ENCODE results near the gene LUC7L. TPM values are rescaled to one million over a fixed set of nuclear protein-coding genes. Genes with fewer than 3 reads are reported as not detected.

Gene LUC7L
- total RNA-seq, 1 experiment from 2014 or later = 137 TPM

- H3K23me2 ChIP-seq (ENCODE audit: insufficient read length, low read depth, low read length, poor library complexity, severe bottlenecking) = no peaks in the 10 kb centered on the region
- H3K79me1 ChIP-seq (ENCODE audit: insufficient read depth, low read depth, low read length, poor library complexity, severe bottlenecking) = peaks cover 12% of the 10 kb centered on the region
Observed at GRCh38 chr16:245105-245504, 15.9 kb upstream of the LUC7L start.

More at GRCh38 chr16:245105-245504, 15.9 kb upstream of the LUC7L start:
- Mint-ChIP-seq H3K4me3 (no peak overlapping the region), H3K9me3 (no peaks in the 10 kb centered on the region), H3K27ac (peak overlapping the region; percentile 37 to 75 (median 62); a peak in 4 of 7 replicates), H3K27me3 (ENCODE audit: low read depth) (no peaks in the 10 kb centered on the region), H3K4me1 (peaks cover 0 to 2% of the 10 kb centered on the region in 2 experiments; a peak in 2 of 4 replicates), H3K36me3 (ENCODE audit: insufficient read depth in 1 of 3, low read depth in 3 of 3) (peaks cover 0 to 7% (median under 1%) of the 10 kb centered on the region in 3 experiments; a peak in 4 of 7 replicates)
- Histone ChIP-seq H4K91ac (ENCODE audit: insufficient read length, low read depth, low read length) (no peak overlapping the region), H2BK5ac (ENCODE audit: insufficient read length, low read length) (no peak overlapping the region), H3K4me1 (ENCODE audit: insufficient read depth, low read length) (no peaks in the 10 kb centered on the region), H4K5ac (ENCODE audit: insufficient read length, low read depth, low read length) (no peak overlapping the region), H3K4ac (ENCODE audit: low read depth, low read length) (no peak overlapping the region), H3K27me3 (ENCODE audit: insufficient read depth, low read length) (no peaks in the 10 kb centered on the region), H3K23ac (ENCODE audit: insufficient read length, low read depth, low read length) (no peak overlapping the region), H3K18ac (ENCODE audit: insufficient read length, low read depth, low read length) (no peak overlapping the region), H3K27ac (ENCODE audit: insufficient read length, low read depth, low read length) (no peak overlapping the region), H2BK15ac (ENCODE audit: low read depth, low read length) (no peak overlapping the region), H2AFZ (ENCODE audit: low read length) (no peak overlapping the region), H4K8ac (replicated peaks; ENCODE audit: insufficient read length, low read depth, low read length) (no peak overlapping the region), H3K14ac (ENCODE audit: insufficient read depth, low read length) (no peak overlapping the region), H2BK12ac (ENCODE audit: insufficient read length, low read depth, low read length) (no peak overlapping the region), H3T11ph (ENCODE audit: low read length) (no peak overlapping the region), H4K20me1 (ENCODE audit: control insufficient read depth, insufficient read depth, insufficient read length) (no peaks in the 10 kb centered on the region), H3K56ac (ENCODE audit: insufficient read length, low read depth, low read length) (no peak overlapping the region), H3K9me3 (ENCODE audit: control insufficient read depth, low read depth, low read length) (no peaks in the 10 kb centered on the region), H3K9ac (ENCODE audit: extremely low read depth, insufficient read length, low read length) (no peak overlapping the region), H3K79me2 (ENCODE audit: insufficient read depth, low read length) (no peaks in the 10 kb centered on the region; the same call in 1 of the 2 replicates), H3K4me2 (ENCODE audit: insufficient read depth, insufficient read length, low read length) (no peak overlapping the region), H2BK120ac (ENCODE audit: low read depth, low read length, poor library complexity, severe bottlenecking) (no peak overlapping the region), H2AK5ac (ENCODE audit: insufficient read length, low read length) (no peak overlapping the region), H2BK20ac (ENCODE audit: low read depth, low read length, poor library complexity, severe bottlenecking) (no peak overlapping the region)
- TF ChIP-seq CTCF (conservative IDR thresholded peaks at IDR 0.05) = no peak
- WGBS (ENCODE audit: extremely low coverage, insufficient read length, low lambda C conversion rate) = no CpG with 5 or more reads among the region's 9 CpGs
- DNase-seq = no peak
